Measurements from ENCODE around the gene DDIAS. TPM values are rescaled to one million over a fixed set of nuclear protein-coding genes. Genes with fewer than 3 reads are reported as not detected.

DDIAS gene
- total RNA-seq, 1 experiment from 2014 or later, result 17.1 TPM

DNA sequence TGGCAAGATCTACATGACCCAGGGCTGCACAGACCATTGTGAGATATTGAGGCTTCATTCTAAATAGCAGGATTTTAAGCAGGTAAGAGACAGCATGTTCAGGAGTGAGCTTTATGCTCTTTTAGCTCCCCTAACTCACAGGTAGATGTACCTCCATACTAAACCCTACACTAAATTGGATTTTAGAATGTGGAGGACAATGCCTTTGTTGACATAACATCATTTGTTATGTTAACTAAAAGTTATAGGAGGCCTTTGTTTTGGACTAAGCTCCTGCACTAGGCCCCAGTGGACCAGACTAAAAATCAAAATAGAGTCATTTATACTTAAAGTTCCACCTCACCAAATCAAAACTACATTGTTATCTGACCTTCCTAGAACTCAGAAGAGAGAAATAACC, 6.8 kb downstream of the DDIAS start:
- POLR2A ChIA-PET, result no interaction called here
- H4K20me1 ChIP-seq (ENCODE audit: insufficient read depth), result peaks cover 11% of the 10 kb centered on the region; the same call in 1 of the 2 replicates
- CTCF ChIA-PET, result no interaction called here
- H2AFZ ChIP-seq (ENCODE audit: low read depth, low read length, poor library complexity, severe bottlenecking), result no peak overlapping the region
- H3K36me3 ChIP-seq (ENCODE audit: control insufficient read depth in 1 of 2, insufficient read depth in 2 of 2, low read length in 2 of 2), result peaks cover 0 to 11% of the 10 kb centered on the region in 2 experiments; a peak in 2 of 4 replicates
- H3K9ac ChIP-seq (ENCODE audit: low read length), result no peak overlapping the region
- no peaks in the 10 kb centered on the region for H3K9me2 ChIP-seq (ENCODE audit: insufficient read depth)
- no peaks in the 10 kb centered on the region for H3K9me3 ChIP-seq (ENCODE audit: control insufficient read depth in 1 of 2, insufficient read depth in 1 of 2, low read depth in 1 of 2, low read length in 2 of 2)
- intact Hi-C loops (cut with micrococcal nuclease), result loop anchor here (5.0 kb wide), 1 partner anchor 814 kb away; no protein-coding TSS in a partner anchor
- ATAC-seq, result no peak
- RAD21 ChIA-PET (ENCODE audit: low non-redundant PET in 1 of 2, low total read pairs in 2 of 2, uncharacterized antibody in 2 of 2, unreplicated experiment in 2 of 2), result no interaction called here
- TF ChIP-seq EGR1 (IDR thresholded peaks at IDR 0.05; ENCODE audit: low read depth), result no peak
- no peak for TF ChIP-seq ZNF274 (IDR thresholded peaks at IDR 0.05; ENCODE audit: low read depth, low read length)
- TF ChIP-seq, protein P1, sequence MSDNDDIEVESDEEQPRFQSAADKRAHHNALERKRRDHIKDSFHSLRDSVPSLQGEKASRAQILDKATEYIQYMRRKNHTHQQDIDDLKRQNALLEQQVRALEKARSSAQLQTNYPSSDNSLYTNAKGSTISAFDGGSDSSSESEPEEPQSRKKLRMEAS (IDR thresholded peaks at IDR 0.05), result no peak
- TF ChIP-seq SIN3A (IDR thresholded peaks at IDR 0.05; ENCODE audit: low read depth), result no peak
- TF ChIP-seq ZFX (IDR thresholded peaks at IDR 0.05), result no peak
- TF ChIP-seq CEBPB (IDR thresholded peaks at IDR 0.05; ENCODE audit: low read depth), result no peak
- no peak for TF ChIP-seq FOSL1 (IDR thresholded peaks at IDR 0.05; ENCODE audit: low read depth)
- peaks cover 0 to under 1% of the 10 kb centered on the region in 2 experiments; a peak in 1 of 4 replicates for H3K4me1 ChIP-seq (ENCODE audit: control insufficient read depth in 1 of 2, insufficient read depth in 2 of 2, low read length in 2 of 2)
- peaks cover 90% of the 10 kb centered on the region for H3K79me2 ChIP-seq (ENCODE audit: insufficient read depth, low read length)
- no peak for DNase-seq (ENCODE audit: low read depth, low spot score)
- no peak overlapping the region for H3K4me2 ChIP-seq (ENCODE audit: low read length)
- H3K4me3 ChIP-seq (replicated peaks in 1 of 2; ENCODE audit: low read depth in 1 of 2, low read length in 2 of 2), result no peak overlapping the region
- no TSS peak for BruUV-seq (replicated peaks)
- H3K27me3 ChIP-seq (ENCODE audit: insufficient read depth, low read length), result no peaks in the 10 kb centered on the region
- no peak overlapping the region for H3K27ac ChIP-seq (ENCODE audit: low read depth, low read length)

DNA sequence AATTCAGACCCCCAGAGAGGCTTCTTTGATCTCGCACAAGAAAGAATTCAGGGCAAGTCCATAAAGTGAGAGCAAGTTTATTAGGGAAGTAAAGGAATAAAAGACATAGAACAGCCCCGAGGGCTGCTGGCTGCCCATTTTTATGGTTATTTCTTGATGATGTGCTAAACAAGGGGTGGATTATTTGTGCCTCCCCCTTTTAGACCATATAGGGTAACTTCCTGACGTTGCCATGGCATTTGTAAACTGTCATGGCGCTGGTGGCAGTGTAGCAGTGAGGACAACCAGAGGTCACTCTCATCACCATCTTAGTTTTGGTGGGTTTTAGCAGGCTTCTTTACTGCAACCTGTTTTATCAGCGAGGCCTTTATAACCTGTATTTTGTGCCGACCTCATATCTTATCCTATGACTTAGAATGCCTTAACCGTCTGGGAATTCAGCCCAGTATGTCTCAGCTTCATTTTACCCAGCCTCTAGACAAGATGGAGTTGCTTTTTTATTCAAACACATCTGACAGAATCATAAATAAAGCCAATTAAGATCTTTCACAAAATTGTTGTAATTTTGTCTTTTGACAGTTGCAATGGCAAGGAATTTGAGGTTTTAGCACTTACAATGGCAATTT, 7.6 kb downstream of the DDIAS start:
- Histone ChIP-seq H3K36me3 (ENCODE audit: control insufficient read depth in 1 of 2, insufficient read depth in 2 of 2, low read length in 2 of 2) (peaks cover 0 to 11% of the 10 kb centered on the region in 2 experiments; a peak in 2 of 4 replicates), H3K4me3 (replicated peaks in 1 of 2; ENCODE audit: low read depth in 1 of 2, low read length in 2 of 2) (no peak overlapping the region), H2AFZ (ENCODE audit: low read depth, low read length, poor library complexity, severe bottlenecking) (no peak overlapping the region), H3K4me2 (ENCODE audit: low read length) (no peak overlapping the region), H3K27ac (ENCODE audit: low read depth, low read length) (no peak overlapping the region), H3K27me3 (ENCODE audit: insufficient read depth, low read length) (no peaks in the 10 kb centered on the region), H3K79me2 (ENCODE audit: insufficient read depth, low read length) (peaks cover 82% of the 10 kb centered on the region), H3K9ac (ENCODE audit: low read length) (no peak overlapping the region), H3K9me3 (ENCODE audit: control insufficient read depth in 1 of 2, insufficient read depth in 1 of 2, low read depth in 1 of 2, low read length in 2 of 2) (no peaks in the 10 kb centered on the region), H4K20me1 (ENCODE audit: insufficient read depth) (0 out of 2 replicates have a peak, but pooled peaks cover 7% of the 10 kb centered on the region), H3K4me1 (ENCODE audit: control insufficient read depth in 1 of 2, insufficient read depth in 2 of 2, low read length in 2 of 2) (no peaks in the 10 kb centered on the region), H3K9me2 (ENCODE audit: insufficient read depth) (no peaks in the 10 kb centered on the region)
- no peak for TF ChIP-seq YY1 (IDR thresholded peaks at IDR 0.05; ENCODE audit: extremely low read depth, insufficient replicate concordance, low read depth, low read length)
- no peak for TF ChIP-seq EGR1 (IDR thresholded peaks at IDR 0.05; ENCODE audit: low read depth)
- TF ChIP-seq, protein P1 (IDR thresholded peaks at IDR 0.05), result no peak
- TF ChIP-seq, protein P2, sequence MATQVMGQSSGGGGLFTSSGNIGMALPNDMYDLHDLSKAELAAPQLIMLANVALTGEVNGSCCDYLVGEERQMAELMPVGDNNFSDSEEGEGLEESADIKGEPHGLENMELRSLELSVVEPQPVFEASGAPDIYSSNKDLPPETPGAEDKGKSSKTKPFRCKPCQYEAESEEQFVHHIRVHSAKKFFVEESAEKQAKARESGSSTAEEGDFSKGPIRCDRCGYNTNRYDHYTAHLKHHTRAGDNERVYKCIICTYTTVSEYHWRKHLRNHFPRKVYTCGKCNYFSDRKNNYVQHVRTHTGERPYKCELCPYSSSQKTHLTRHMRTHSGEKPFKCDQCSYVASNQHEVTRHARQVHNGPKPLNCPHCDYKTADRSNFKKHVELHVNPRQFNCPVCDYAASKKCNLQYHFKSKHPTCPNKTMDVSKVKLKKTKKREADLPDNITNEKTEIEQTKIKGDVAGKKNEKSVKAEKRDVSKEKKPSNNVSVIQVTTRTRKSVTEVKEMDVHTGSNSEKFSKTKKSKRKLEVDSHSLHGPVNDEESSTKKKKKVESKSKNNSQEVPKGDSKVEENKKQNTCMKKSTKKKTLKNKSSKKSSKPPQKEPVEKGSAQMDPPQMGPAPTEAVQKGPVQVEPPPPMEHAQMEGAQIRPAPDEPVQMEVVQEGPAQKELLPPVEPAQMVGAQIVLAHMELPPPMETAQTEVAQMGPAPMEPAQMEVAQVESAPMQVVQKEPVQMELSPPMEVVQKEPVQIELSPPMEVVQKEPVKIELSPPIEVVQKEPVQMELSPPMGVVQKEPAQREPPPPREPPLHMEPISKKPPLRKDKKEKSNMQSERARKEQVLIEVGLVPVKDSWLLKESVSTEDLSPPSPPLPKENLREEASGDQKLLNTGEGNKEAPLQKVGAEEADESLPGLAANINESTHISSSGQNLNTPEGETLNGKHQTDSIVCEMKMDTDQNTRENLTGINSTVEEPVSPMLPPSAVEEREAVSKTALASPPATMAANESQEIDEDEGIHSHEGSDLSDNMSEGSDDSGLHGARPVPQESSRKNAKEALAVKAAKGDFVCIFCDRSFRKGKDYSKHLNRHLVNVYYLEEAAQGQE (IDR thresholded peaks at IDR 0.05; ENCODE audit: low read depth), result no peak
- no peak for TF ChIP-seq ZFX (IDR thresholded peaks at IDR 0.05)
- TF ChIP-seq JUND (IDR thresholded peaks at IDR 0.05), result no peak
- no peak for TF ChIP-seq TCF7L2 (IDR thresholded peaks at IDR 0.05; ENCODE audit: borderline replicate concordance, extremely low read depth, insufficient read depth, insufficient read length)
- TF ChIP-seq SRF (IDR thresholded peaks at IDR 0.05; ENCODE audit: low read depth), result no peak
- no peak for TF ChIP-seq SP1 (IDR thresholded peaks at IDR 0.05; ENCODE audit: low read depth)
- TF ChIP-seq POLR2A (IDR thresholded peaks at IDR 0.05; ENCODE audit: borderline replicate concordance, extremely low read depth, insufficient read depth, insufficient read length), result no peak
- no peak for TF ChIP-seq CBX3 (IDR thresholded peaks at IDR 0.05; ENCODE audit: low read depth)
- no peak for TF ChIP-seq POLR2AphosphoS5 (IDR thresholded peaks at IDR 0.05; ENCODE audit: low read depth, low read length)
- TF ChIP-seq, protein P3, sequence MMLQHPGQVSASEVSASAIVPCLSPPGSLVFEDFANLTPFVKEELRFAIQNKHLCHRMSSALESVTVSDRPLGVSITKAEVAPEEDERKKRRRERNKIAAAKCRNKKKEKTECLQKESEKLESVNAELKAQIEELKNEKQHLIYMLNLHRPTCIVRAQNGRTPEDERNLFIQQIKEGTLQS (IDR thresholded peaks at IDR 0.05), result no peak
- no TSS peak for BruUV-seq (replicated peaks)
- DNase-seq (ENCODE audit: low read depth, low spot score) (no peak), ATAC-seq (no peak)
- ChIA-PET POLR2A (no interaction called here), CTCF (no interaction called here), RAD21 (ENCODE audit: low non-redundant PET in 1 of 2, low total read pairs in 2 of 2, uncharacterized antibody in 2 of 2, unreplicated experiment in 2 of 2) (no interaction called here)
- intact Hi-C loops (cut with micrococcal nuclease), result loop anchor here (5.0 kb wide), 1 partner anchor 813 kb away; no protein-coding TSS in a partner anchor

Measured in HCT116 (cell line).